Measurements from ENCODE around the gene DDX1. TPM values are rescaled to one million over a fixed set of nuclear protein-coding genes. Genes with fewer than 3 reads are reported as not detected.
"Not testable (repeated sequence)": the region's sequence is repeated elsewhere in the genome, so short reads cannot be mapped to it uniquely, and the experiment has no call there.

The DDX1 gene
- total RNA-seq, 1 experiment from 2014 or later: 102 TPM

- no peak for DNase-seq (ENCODE audit: low read depth)
Observed at GRCh38 chr2:15595342-15595905, 3.8 kb downstream of the DDX1 start.

GRCh38 chr2:15595936-15596335, 4.3 kb downstream of the DDX1 start:
- no peak for DNase-seq (ENCODE audit: low read depth)

GRCh38 chr2:15596350-15596749, 4.7 kb downstream of the DDX1 start:
- no peak for DNase-seq (ENCODE audit: low read depth)

DNA sequence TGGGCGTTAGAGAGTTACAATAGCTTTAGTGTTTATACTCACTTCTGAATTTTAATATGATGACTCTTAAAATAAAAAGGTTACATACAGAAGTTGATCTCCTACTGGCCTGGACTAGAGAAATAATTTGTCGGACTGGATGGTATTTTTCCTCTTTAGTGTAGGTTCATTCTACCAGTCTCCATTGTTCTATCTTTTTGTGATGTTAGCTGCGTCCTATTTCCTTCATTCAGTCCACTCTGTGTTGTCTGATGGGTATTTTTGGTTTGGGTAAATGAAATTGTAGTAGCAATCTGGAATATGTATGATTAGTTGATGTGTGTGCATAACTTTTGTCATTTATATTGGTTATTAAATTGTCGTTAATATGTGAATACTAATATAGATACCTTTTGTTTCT, 5.3 kb downstream of the DDX1 start:
- DNase-seq (ENCODE audit: low read depth): no peak

DNA sequence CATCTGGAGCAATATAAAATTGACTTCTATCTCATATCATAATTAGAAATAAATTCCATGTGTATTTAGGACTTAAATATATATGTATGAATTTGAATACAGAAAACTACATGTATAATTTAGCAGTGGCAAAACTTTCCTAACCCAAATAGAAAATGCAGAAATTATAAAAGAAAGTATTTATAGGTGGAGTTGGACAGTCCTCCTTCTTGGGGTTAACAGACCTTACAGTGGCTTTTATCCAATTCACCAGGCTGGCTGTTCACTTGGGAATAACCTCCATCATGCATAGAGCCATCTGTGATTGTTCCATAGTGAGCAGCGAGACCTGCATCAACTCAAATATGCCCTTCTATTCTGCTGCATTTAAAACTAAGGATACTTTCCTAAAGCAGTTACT, 8.3 kb downstream of the DDX1 start:
- no peak for DNase-seq (ENCODE audit: low read depth)

- no peak for DNase-seq (ENCODE audit: low read depth)
Observed at GRCh38 chr2:15601681-15602080, 10.0 kb downstream of the DDX1 start.

- no peak for DNase-seq (ENCODE audit: low read depth)
Observed at GRCh38 chr2:15602393-15602792, 10.7 kb downstream of the DDX1 start.

- no peak for DNase-seq (ENCODE audit: low read depth)
Observed at GRCh38 chr2:15603044-15603765, 11.5 kb downstream of the DDX1 start.

DNA sequence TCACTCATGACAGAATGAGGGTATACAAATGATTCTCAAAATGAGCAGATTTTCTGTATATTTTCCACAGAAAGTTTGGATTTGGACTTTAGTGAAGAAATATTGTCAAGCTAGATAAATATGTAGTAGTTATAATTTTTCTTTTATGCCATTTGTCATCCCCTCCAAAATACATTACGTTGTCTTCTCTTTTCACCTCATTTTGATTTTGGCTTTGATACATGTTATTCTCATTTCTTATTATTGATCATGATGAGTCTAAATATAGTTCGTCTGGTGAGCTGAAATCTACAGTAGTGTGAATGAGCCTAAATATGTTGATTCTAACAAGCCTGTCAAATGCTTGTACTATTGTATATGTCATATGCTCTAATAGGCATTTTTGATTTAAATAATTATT, 12.3 kb downstream of the DDX1 start:
- DNase-seq (ENCODE audit: low read depth): no peak

DNA sequence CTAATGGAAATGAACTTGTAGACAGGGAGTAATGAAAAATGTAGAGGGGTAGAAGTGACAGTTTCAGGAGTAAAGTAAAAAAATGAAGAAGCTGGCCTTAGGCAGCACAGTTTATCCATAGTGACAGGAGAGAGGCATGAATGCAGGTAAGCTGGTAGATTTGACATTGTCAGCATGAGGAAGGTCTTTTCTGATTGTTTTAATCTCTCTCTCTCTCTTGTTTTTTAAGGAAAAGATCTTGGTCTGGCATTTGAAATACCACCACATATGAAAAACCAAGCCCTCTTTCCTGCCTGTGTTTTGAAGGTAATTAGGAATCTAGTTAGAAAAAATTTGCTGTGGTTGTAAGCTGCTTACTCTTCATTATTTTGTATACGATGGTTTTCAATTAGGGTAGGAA, 14.1 kb downstream of the DDX1 start:
- DNase-seq (ENCODE audit: low read depth): no peak

DNA sequence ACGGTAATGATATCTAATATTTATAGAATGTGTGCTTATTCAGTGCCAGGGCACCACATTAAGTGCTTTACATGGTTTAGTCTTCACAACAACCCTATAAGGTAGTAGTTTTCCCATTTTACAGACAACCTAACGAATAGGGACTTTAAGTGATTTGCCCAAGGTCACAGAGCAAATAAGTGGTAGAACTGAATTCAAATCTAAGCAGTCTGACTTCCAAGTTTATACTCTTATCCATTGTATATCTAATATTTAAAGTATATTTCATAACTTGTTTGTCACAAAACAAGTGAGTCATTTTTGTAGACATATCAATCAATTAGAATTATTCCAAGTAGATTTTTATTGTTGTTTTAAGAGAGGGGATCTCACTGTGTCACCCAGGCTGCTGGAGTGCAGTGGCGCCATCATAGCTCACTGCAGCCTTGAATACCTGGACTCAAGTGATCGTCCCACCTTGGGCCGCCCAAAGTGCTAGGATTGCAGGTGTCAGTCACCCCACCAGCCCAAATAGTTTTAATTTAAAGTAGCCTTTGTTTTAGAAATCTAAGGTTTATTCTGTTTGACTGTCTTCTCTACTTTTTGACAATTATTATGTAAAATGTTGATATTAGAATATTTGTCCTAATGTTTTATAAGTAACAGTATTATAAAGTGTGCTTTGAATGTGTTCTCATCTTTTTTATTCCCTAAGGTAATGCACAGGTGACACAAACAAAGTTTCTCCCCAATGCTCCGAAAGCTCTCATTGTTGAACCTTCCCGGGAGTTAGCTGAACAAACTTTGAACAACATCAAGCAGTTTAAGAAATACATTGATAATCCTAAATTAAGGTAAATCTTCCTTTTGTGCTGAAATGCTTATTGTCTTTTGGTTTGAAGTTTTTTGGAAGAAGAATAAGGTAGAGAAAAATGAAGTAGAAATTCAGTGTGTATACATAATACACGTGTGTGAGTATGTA, 15.1 kb downstream of the DDX1 start:
- no peak for DNase-seq (ENCODE audit: low read depth)

DNA sequence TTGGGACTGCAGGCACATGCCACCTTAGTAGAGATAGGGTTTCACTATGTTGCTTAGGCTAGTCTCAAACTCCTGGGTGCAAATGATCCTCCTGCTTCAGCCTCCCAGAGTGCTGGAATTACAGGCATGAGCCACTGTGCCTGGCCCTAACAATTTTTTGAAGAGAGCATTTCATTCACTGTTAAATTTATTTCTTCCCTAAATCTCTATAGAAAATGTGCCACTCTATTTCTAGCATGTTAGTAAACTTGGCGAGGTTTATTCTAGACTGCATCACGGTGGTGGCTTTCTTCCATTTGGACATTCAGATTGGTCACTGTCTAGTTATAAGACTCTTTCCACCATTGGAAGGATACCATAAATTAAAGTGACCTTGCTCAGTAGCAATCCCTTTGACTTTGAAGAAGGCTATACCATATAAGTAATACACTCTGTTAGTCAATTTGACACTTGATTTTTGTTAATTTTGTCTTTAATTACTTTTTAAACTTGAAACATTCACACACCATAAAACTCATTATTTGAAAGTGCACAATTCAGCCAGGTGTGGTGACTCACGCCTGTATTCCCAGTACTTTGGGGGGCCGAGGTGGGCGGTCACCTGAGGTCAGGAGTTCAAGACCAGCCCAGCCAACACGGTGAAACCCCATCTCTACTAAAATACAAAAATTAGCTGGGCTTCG, 16.2 kb downstream of the DDX1 start:
- DNase-seq (ENCODE audit: low read depth): no peak

- no peak for DNase-seq (ENCODE audit: low read depth)
Observed at GRCh38 chr2:15608392-15608761, 16.7 kb downstream of the DDX1 start.

DNA sequence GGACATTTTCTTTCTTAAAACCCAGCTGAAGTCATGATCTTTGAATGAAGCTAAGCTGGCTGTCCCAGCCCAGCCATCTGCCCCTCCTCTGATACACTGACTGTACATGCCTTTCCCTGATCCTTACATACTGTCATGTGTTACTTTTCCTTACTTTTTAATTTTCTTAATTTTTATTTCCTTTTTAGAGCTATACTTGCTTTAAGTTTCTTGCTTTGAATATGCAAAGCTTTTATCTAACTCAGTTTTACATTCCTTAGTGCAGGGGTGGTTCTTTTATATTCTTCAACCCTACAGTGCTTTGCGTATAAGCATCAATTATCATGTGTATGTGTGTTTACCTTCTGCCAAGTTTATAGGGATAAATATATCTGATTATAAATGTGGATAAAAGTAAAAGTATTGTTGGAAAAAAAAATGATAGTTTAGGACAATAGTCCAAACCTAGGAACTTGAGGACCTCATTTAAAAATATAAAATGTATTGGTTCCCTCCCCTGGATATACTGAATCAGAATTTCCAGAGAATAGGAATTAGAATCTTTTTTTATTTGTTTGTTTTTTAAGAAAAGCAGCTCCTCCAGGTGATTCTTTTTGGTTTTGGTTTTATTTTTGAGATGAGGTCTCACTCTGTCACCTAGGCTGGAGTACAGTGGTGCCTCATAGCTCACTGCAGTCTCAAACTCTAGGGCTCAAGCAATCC, 17.8 kb downstream of the DDX1 start:
- DNase-seq (ENCODE audit: low read depth): no peak

DNA sequence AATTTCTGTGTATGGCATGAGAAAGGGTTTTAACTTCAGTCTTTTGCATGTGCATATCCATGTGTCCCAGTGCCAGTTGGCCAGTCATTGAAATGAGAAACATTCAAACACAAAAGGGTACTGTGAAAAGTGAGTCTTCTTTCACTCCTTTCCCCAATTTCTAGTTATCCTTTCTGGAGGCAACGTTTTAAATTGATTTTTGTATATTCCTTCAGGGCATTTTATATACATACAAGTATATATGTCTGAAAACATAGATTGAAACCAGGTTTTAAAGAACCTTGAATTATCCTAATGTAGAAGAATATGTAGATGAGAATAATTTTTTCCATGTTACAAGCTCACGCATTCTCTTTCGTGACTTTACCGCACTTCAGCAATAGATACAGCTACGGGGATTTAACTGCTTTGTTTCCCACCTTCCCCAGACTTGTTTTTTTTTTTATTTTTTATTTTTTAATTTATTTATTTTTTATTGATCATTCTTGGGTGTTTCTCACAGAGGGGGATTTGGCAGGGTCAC, 18.8 kb downstream of the DDX1 start:
- no peak for DNase-seq (ENCODE audit: low read depth)

GRCh38 chr2:15612101-15612500, 20.4 kb downstream of the DDX1 start:
- DNase-seq (ENCODE audit: low read depth): not testable (repeated sequence)

DNA sequence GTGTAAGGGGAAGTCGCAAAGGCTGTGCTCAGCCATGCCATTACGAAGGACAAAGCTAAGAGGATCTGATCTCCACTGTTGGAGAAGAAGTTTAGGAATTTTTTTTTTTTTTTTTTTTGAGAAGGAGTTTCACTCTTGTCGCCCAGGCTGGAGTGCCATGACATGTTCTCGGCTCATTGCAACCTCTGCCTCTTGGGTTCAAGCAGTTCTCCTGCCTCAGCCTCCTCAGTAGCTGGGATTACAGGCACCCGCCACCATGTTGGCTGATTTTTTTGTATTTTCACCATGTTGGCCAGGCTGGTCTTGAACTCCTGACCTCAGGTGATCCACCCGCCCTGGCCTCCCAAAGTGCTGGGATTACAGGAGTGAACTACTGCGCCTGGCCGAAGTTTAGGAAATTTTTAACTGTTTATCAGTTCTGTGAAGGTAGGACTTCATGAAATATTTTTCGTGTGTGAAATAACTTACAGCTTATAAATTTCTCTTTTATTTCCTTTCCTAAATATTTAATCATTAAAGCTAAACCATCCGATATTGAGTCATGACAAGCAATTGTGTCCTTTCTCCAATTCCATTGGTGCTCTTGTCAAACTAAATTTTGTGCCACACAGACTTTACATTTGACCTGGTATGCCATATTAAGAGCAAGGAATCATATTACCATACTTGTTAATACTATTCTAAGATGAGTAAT, 22.2 kb downstream of the DDX1 start:
- DNase-seq (ENCODE audit: low read depth): no peak

DNA sequence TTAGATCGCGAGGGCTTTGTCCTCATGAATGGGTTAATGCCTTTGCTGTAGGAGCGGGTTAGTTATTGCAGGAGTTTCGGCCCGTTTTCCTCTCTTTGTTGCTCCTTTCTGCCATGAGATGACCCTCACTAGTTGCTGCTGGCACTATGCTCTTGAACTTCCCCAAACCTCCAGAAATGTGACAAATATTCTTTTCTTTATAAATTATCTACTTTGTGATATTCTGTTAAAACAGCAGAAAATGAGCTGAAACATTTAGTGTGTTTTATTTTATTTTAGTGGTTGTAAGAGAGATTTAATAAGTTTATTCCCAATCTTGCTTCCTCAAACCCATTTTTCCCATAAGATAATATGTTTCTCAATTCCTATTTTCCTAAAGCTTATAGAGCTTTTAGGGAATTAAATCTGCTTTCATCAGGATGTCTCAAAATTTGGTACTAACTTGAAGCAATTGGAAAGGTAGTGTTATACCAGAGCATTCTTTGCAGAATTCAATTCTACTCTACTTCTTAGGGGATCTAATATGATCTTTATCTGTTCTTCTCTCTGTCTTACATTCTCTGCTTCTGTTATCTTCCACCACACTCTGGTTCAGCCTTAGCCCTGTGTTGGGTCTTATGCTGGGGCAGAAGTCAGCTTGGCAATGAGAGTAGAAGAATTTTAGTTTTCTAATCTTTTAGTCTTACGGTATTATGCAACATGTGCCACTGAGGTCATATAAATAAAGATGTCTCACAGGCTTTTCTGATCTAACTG, 23.1 kb downstream of the DDX1 start:
- DNase-seq (ENCODE audit: low read depth): no peak

DNA sequence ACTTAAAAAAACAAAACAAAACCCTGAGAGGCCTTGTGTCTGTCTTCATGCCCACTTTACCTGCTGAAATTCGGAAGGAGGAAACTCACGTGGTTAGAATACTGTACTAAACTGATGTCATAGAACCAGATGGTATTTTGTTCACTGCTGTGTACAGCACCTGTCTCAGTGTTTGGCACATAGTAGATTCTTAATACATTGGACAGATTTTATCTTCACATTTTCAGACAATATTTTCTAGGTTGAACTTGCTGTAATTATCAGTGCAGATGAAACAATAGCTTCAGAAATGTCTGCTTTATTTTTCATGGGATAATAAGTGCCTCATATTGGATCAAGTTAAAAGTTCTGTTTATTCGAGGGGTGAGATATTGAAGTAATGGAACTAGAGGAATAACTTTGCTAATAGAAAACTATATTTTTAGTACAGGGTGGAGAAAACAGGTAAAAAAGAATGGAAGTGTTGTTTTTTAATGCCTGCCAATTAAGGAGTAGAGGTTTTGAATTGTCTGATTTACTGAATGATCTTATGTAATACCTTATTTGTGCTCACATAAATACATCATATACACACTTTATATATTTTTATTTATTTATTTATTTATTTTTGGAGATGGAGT, 23.7 kb downstream of the DDX1 start:
- DNase-seq (ENCODE audit: low read depth): no peak

All from RPMI7951 (cell line).